HEK293 (cell line): ENCODE measurements around the gene HOXB4.

Experiments
- FEZF1 ChIP-seq: fragments of 450-650 bp; formaldehyde crosslinking; IDR thresholded peaks from 2 replicates; pipeline ENCODE4 v1.5.1; 2016; ENCODE audit warnings: missing biosample characterization, missing genetic modification characterization
- INSM2 ChIP-seq: fragments of 450-650 bp; formaldehyde crosslinking; IDR thresholded peaks from 2 replicates; pipeline ENCODE4 v1.5.1; 2016; ENCODE audit warnings: missing biosample characterization, missing genetic modification characterization
- KLF16 ChIP-seq: fragments of 450-650 bp; formaldehyde crosslinking; IDR thresholded peaks from 2 replicates; pipeline ENCODE4 v1.5.1; 2017; ENCODE audit warnings: missing biosample characterization, missing genetic modification characterization
- MZF1 ChIP-seq: fragments of 450-650 bp; formaldehyde crosslinking; IDR thresholded peaks from 2 replicates; pipeline ENCODE4 v1.5.1; 2017; ENCODE audit warnings: missing biosample characterization, missing genetic modification characterization, borderline replicate concordance
- PRDM1 ChIP-seq: fragments of 450-650 bp; formaldehyde crosslinking; IDR thresholded peaks from 2 replicates; pipeline ENCODE4; 2016; ENCODE audit warnings: missing biosample characterization, missing genetic modification characterization
- PRDM4 ChIP-seq: fragments of 450-650 bp; formaldehyde crosslinking; IDR thresholded peaks from 2 replicates; pipeline ENCODE4 v1.5.1; 2017; ENCODE audit warnings: missing biosample characterization, missing genetic modification characterization
- PRDM6 ChIP-seq: fragments of 450-650 bp; formaldehyde crosslinking; IDR thresholded peaks from 2 replicates; pipeline ENCODE4 v1.5.1; 2017; ENCODE audit warnings: missing biosample characterization, missing genetic modification characterization
- SP2 ChIP-seq: fragments of 450-650 bp; formaldehyde crosslinking; IDR thresholded peaks from 2 replicates; pipeline ENCODE4 v1.5.1; 2016; ENCODE audit warnings: missing biosample characterization, missing genetic modification characterization
- SP3 ChIP-seq: fragments of 450-650 bp; formaldehyde crosslinking; IDR thresholded peaks from 2 replicates; pipeline ENCODE4 v1.5.1; 2016; ENCODE audit warnings: missing biosample characterization, missing genetic modification characterization
- WT1 ChIP-seq: fragments of 450-650 bp; formaldehyde crosslinking; IDR thresholded peaks from 2 replicates; pipeline ENCODE4 v1.5.1; 2016; ENCODE audit warnings: missing biosample characterization, missing genetic modification characterization
- YY1 ChIP-seq: fragments of 450-650 bp; formaldehyde crosslinking; IDR thresholded peaks from 2 replicates; pipeline ENCODE4 v1.5.1; 2018; ENCODE audit warnings: missing biosample characterization, missing genetic modification characterization
- YY2 ChIP-seq: fragments of 450-650 bp; formaldehyde crosslinking; IDR thresholded peaks from 2 replicates; pipeline ENCODE4 v1.5.1; 2016; ENCODE audit warnings: missing biosample characterization, missing genetic modification characterization
- ZBTB8A ChIP-seq: fragments of 450-650 bp; formaldehyde crosslinking; IDR thresholded peaks from 2 replicates; pipeline ENCODE4 v1.5.1; 2016; ENCODE audit warnings: missing biosample characterization, missing genetic modification characterization
- ZFHX2 ChIP-seq: fragments of 450-650 bp; formaldehyde crosslinking; conservative IDR thresholded peaks from 2 replicates; pipeline ENCODE4 v1.5.1; 2016; ENCODE audit warnings: missing biosample characterization, missing genetic modification characterization
- ZIC2 ChIP-seq: fragments of 450-650 bp; formaldehyde crosslinking; IDR thresholded peaks from 2 replicates; pipeline ENCODE4 v1.5.1; 2016; ENCODE audit warnings: missing biosample characterization, missing genetic modification characterization
- ZNF184 ChIP-seq: fragments of 450-650 bp; IDR thresholded peaks from 2 replicates; pipeline ENCODE4 v1.5.1; 2018; ENCODE audit warnings: missing biosample characterization, mild to moderate bottlenecking, missing genetic modification characterization
- ZNF280D ChIP-seq: fragments of 450-650 bp; formaldehyde crosslinking; IDR thresholded peaks from 2 replicates; pipeline ENCODE4 v1.5.1; 2016; ENCODE audit warnings: missing biosample characterization, missing genetic modification characterization
- ZNF366 ChIP-seq: fragments of 450-650 bp; formaldehyde crosslinking; conservative IDR thresholded peaks from 2 replicates; pipeline ENCODE4 v1.5.1; 2016; ENCODE audit warnings: missing biosample characterization, missing genetic modification characterization
- ZNF398 ChIP-seq: fragments of 450-650 bp; formaldehyde crosslinking; IDR thresholded peaks from 2 replicates; pipeline ENCODE4 v1.5.1; 2017; ENCODE audit warnings: missing biosample characterization, missing genetic modification characterization
- ZNF510 ChIP-seq: fragments of 450-650 bp; formaldehyde crosslinking; IDR thresholded peaks from 2 replicates; pipeline ENCODE4 v1.5.1; 2018; ENCODE audit warnings: mild to moderate bottlenecking, missing genetic modification characterization, missing biosample characterization; ENCODE audit not compliant: insufficient replicate concordance
- ZNF513 ChIP-seq: fragments of 450-650 bp; IDR thresholded peaks from 2 replicates; pipeline ENCODE4 v1.5.1; 2018; ENCODE audit warnings: missing biosample characterization, missing genetic modification characterization
- ZNF548 ChIP-seq: fragments of 450-650 bp; formaldehyde crosslinking; IDR thresholded peaks from 2 replicates; pipeline ENCODE4 v1.5.1; 2016; ENCODE audit warnings: missing biosample characterization, missing genetic modification characterization
- ZNF580 ChIP-seq: fragments of 450-650 bp; formaldehyde crosslinking; IDR thresholded peaks from 2 replicates; pipeline ENCODE4 v1.5.1; 2016; ENCODE audit warnings: missing biosample characterization, missing genetic modification characterization

The HOXB4 gene

GRCh38 chr17:48555258-48556228 is 22.6 kb downstream of the HOXB4 start (continued):
- TF ChIP-seq WT1 (tag by site-specific recombination) (peak; percentile 30), PRDM6 (tag by site-specific recombination) (0 out of 2 replicates have a peak, but pooled peaks have one; percentile 25), SP2 (tag by site-specific recombination) (peak; percentile 30; the same call in 1 of the 2 replicates), ZNF184 (no peak), MZF1 (no peak; the same call in 1 of the 2 replicates), ZNF366 (tag by site-specific recombination) (peak; percentile 91), FEZF1 (tag by site-specific recombination) (peak; percentile 90), PRDM1 (tag by site-specific recombination) (peak; percentile 98), KLF16 (tag by site-specific recombination) (peak; percentile 79), INSM2 (tag by site-specific recombination) (peak; percentile 31; the same call in 1 of the 2 replicates), ZIC2 (tag by site-specific recombination) (no peak), ZNF398 (tag by site-specific recombination) (peak; percentile 88), YY2 (tag by site-specific recombination) (peak; percentile 36; the same call in 1 of the 2 replicates), ZNF548 (tag by site-specific recombination) (no peak), ZFHX2 (peak; percentile 9; the same call in 1 of the 2 replicates), ZNF580 (tag by site-specific recombination) (no peak), YY1 (tag by site-specific recombination) (peak; percentile 21; the same call in 1 of the 2 replicates), ZNF513 (tag by site-specific recombination) (no peak), ZNF510 (tag by site-specific recombination) (no peak), ZBTB8A (tag by site-specific recombination) (peak; percentile 90), SP3 (tag by site-specific recombination) (0 out of 2 replicates have a peak, but pooled peaks have one; percentile 19), PRDM4 (peak; percentile 43; the same call in 1 of the 2 replicates), ZNF280D (tag by site-specific recombination) (no peak)
